ENCODE results near the gene KIAA1614. TPM values are rescaled to one million over a fixed set of nuclear protein-coding genes. Genes with fewer than 3 reads are reported as not detected.

The KIAA1614 gene, protein sequence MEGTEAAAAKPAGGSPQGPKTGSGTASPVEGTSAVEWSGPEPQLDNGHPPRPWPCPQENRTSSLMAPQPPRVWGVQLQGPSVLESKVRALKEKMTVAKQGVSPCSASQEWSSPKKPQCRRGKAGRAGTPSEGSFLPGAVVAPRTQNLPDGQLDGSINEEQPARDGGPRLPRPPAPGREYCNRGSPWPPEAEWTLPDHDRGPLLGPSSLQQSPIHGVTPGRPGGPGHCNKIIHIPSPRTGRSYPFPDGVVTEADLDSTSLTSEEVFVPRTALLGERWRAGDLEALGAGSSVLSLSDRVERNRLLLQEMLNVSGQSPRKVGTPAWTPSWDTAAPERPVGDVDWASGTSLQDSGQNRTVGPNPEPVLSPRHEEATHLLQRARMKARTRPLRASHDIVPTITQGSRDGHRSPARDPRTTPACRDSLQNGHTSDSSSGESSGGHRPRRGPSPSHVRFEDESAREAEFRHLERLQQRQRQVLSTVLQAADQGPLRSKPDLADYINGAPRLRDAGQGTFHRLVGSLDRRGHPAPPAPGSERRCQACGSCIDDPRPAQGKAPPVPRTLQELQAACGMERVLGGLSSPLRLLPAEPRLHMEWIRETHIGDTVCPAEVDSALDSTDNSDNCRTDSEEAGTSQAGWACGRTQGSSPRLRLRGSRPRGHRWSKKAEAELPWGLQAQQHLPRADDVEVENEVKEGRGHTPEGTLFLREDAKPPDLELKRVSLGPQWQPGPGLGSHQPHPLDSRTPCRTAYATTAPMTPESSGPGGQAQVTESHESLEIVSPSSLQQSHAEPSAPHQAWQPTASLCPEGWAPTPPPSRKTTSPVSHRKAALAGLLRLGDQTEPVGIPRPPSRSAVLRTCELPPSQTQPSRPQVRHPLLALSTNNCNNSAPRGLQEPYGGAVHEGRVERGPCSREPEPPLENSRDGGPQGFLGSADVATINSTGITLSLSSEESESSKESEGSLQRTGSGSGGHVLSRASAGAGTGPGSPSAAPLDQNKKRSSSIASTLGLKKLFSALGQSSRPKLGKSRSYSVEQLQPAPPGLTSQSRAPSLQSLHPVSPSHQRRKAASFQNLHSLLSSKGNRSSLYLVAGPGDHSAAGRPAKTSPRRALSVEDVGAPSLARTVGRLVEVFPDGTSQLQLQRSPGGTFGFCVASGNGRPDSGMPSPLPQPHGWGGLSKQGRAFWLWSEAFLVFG
- total RNA-seq = 0.38 and 0.79 TPM in 2 replicates

DNA sequence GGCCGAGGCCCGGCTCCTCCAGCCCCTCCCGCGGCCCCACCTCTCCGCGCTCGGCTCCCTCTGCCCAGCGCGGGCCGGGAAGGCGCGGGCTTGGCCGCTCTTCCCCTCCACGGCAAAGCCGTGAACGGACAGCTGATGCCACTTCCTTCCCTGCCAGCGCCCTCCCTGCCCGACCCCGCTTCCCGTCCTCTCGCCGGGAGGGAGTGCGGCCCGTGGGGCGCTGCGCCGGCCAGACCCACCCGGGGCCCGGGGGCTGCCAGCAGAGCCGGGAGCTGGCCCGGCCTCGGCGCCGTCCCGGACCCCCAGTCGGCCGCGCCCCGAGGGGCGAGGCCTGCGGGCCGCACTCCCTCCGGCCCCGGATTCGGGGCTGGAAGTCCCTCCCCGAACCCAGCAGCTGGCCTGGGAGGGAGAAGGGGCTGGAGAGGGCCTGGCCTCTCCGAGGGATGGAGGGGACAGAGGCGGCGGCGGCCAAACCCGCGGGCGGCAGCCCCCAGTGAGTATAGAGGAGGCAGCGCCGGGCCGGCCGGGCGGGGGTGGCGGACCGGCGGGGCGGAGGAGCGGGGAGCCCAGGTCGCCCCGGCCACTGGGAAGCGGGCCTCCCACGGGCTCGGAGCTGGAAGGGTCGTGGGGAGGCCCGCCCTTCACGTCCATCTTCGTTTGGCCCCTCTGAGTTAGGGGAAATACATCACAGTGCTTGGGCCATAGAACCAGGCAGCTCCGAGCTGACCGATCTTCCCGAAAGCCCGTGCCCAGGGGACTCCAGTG, at the start of gene KIAA1614:
KIAA1614 (plus strand) TSS at position 97 of the 765 bp plus-strand sequence; CDS start at position 444, 347 bp downstream.
- DNase-seq (ENCODE audit: low read depth) (no peak), FAIRE-seq (no peak)

DNA sequence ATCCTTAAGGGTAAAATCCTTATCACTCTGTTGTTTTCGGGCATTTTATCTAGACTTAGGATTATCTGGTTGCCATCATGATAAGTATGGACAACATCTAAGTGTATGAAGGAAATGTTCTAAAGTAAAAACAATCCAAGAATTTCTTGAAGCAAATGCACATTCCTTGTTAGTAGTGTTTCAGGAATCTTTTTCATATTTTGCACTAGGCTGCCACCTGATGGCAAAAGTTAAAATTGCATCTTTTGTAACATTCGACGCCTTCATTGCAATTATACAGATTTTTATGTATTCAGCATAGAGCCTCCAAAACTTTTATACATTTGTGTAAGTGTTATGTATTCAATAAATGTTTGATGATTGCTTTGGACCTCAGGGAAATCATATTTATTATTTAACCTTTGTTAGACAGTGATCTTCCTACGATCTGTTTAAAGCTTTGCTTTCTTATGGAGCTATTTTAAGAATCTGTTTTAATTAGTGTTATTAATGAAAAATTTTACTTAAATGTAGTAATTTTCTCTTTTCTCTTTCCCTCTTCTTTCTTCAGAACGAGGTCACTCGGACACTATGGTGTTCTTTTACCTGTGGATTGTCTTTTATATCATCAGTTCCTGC, 49.4 kb upstream of the KIAA1614 start:
- TF ChIP-seq, protein P1, sequence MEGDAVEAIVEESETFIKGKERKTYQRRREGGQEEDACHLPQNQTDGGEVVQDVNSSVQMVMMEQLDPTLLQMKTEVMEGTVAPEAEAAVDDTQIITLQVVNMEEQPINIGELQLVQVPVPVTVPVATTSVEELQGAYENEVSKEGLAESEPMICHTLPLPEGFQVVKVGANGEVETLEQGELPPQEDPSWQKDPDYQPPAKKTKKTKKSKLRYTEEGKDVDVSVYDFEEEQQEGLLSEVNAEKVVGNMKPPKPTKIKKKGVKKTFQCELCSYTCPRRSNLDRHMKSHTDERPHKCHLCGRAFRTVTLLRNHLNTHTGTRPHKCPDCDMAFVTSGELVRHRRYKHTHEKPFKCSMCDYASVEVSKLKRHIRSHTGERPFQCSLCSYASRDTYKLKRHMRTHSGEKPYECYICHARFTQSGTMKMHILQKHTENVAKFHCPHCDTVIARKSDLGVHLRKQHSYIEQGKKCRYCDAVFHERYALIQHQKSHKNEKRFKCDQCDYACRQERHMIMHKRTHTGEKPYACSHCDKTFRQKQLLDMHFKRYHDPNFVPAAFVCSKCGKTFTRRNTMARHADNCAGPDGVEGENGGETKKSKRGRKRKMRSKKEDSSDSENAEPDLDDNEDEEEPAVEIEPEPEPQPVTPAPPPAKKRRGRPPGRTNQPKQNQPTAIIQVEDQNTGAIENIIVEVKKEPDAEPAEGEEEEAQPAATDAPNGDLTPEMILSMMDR (IDR thresholded peaks at IDR 0.05; ENCODE audit: insufficient read depth, low read length, severe bottlenecking) = peak; percentile 34
- DNase-seq (ENCODE audit: low read depth) (peak; percentile 61), FAIRE-seq (no peak)
- no peaks in the 10 kb centered on the region for H3K27me3 ChIP-seq (ENCODE audit: control insufficient read depth, insufficient read depth, low read length)
- no peaks in the 10 kb centered on the region for H3K36me3 ChIP-seq (ENCODE audit: control insufficient read depth, insufficient read depth, low read length)
- H3K4me3 ChIP-seq (ENCODE audit: low read depth, low read length) = no peak overlapping the region

More for the DNA sequence above, at the start of gene KIAA1614:
- Histone ChIP-seq H3K27me3 (ENCODE audit: control insufficient read depth, insufficient read depth, low read length) (no peaks in the 10 kb centered on the region), H3K36me3 (ENCODE audit: control insufficient read depth, insufficient read depth, low read length) (no peaks in the 10 kb centered on the region), H3K4me3 (ENCODE audit: low read depth, low read length) (peak within 1 kb of the TSS; percentile 42)
- TF ChIP-seq, protein P1 (IDR thresholded peaks at IDR 0.05; ENCODE audit: insufficient read depth, low read length, severe bottlenecking) = no peak

DNA sequence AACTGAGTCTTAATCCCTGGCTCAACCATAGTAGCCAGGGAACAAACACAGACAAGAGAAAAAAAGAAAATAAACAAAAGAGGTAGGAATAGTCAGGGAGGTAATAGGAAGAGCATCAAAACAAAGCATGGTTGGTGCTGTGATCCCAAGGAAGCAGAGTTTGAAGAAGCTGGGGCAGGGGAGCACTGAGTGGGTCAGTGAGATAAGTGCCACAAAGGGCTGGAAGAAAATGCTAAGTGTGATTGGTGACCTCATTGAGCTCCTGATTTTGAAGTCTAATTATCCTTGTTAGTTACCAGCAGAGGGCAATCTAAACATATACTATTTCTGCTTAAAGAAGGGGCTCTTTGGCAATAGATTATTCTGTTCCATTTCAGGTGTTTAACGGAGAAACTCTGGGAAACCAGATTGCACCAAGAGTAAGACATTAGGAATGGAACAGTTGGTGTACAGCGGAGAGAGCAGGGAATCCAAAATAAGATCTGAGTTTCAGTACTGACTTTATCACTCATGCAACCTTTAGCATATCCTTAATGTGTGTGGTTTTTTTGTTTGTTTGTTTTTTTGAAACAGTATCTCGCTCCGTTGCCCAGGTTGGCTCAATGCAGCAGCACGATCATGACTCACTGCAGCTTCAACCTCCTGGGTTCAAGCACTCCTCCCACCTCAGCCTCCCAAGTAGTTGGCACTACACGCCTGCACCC, 30.7 kb upstream of the KIAA1614 start:
- Histone ChIP-seq H3K36me3 (ENCODE audit: control insufficient read depth, insufficient read depth, low read length) (peaks cover 2% of the 10 kb centered on the region), H3K27me3 (ENCODE audit: control insufficient read depth, insufficient read depth, low read length) (no peaks in the 10 kb centered on the region), H3K4me3 (ENCODE audit: low read depth, low read length) (no peak overlapping the region)
- FAIRE-seq = peak; percentile 58
- TF ChIP-seq, protein P1 (IDR thresholded peaks at IDR 0.05; ENCODE audit: insufficient read depth, low read length, severe bottlenecking) = peak; percentile 36
- DNase-seq (ENCODE audit: low read depth) = peak; percentile 63

DNA sequence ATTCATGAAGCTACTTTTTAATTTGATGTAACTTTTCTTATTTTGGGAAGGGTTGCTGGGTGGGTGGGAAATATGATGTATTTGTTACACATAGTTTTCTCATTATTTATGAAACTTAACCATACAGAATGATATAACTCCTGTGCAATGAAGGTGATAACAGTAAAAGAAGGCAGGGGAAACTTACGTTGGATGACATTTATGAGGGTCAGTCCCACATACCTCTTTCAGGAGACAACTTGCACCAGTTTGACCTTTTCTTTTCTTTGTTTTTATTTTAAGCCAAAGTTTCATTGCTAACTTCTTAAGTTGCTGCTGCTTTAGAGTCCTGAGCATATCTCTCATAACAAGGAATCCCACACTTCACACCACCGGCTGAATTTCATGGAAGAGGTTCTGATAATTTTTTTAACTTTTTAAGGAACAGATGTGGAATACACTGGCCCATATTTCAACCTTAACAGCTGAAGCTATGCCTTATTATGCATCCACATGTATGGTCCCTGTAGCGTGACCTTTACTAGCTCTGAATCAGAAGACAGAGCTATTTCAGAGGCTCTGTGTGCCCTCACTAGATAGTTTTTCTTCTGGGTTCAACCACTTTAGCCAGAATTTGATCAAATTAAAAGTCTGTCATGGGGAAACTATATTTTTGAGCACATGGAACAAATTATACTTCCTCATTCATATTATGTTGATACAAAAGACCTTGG, 28.0 kb upstream of the KIAA1614 start:
- no peaks in the 10 kb centered on the region for H3K36me3 ChIP-seq (ENCODE audit: control insufficient read depth, insufficient read depth, low read length)
- TF ChIP-seq, protein P1 (IDR thresholded peaks at IDR 0.05; ENCODE audit: insufficient read depth, low read length, severe bottlenecking) = no peak
- H3K27me3 ChIP-seq (ENCODE audit: control insufficient read depth, insufficient read depth, low read length) = no peaks in the 10 kb centered on the region
- no peak overlapping the region for H3K4me3 ChIP-seq (ENCODE audit: low read depth, low read length)
- DNase-seq (ENCODE audit: low read depth) (no peak), FAIRE-seq (no peak)

Data from bronchial epithelial cell (primary cell).